PC-9 (cell line): ENCODE measurements around the gene TOX2. TPM values are rescaled to one million over a fixed set of nuclear protein-coding genes. Genes with fewer than 3 reads are reported as not detected.

Experiments used
- BruUV-seq: library from RNA; stranded (reverse); fragments of 400-500 nt; replicated peaks from 2 replicates; lab custom pipeline; 2021; lab: Mats Ljungman, UMichigan
- CTCF ChIA-PET: fragments of 300-600 bp; sonication (Branson Sonifier 250); formaldehyde crosslinking; loops from one replicate; lab custom pipeline; 2022; ENCODE audit warnings: antibody characterized with exemption; lab: Charles Lee
- POLR2A ChIA-PET: fragments of 300-600 bp; sonication (Branson Sonifier 250); formaldehyde crosslinking; loops from one replicate; lab custom pipeline; 2022; ENCODE audit warnings: antibody characterized with exemption; ENCODE audit not compliant: unreplicated experiment; lab: Charles Lee
- DNase-seq, 2 experiments: peaks; one replicate each; pipeline versions ENCODE4 v3.0.0 to v3.0.0-alpha.2; 2015 to 2022; ENCODE audit warnings: mixed read lengths in 1 of 2
- H2AFZ ChIP-seq: fragments of 200-600 bp; sonication (generic); 2 replicates; pipeline ENCODE4 v1.8.1; 2017; ENCODE audit warnings: antibody characterized with exemption
- H3F3A ChIP-seq: fragments of 200-600 bp; sonication (generic); 2 replicates; pipeline ENCODE4 v1.8.1; 2017; ENCODE audit warnings: antibody characterized with exemption, mild to moderate bottlenecking, low read depth; ENCODE audit not compliant: insufficient read depth
- H3K27ac ChIP-seq: fragments of 200-600 bp; sonication (generic); 2 replicates; pipeline ENCODE4 v1.6.1; 2016; ENCODE audit warnings: mixed run types
- H3K27me3 ChIP-seq: fragments of 200-600 bp; sonication (generic); 2 replicates; pipeline ENCODE4 v1.6.1; 2016; ENCODE audit warnings: low read depth, mixed run types; ENCODE audit not compliant: insufficient read depth
- H3K36me3 ChIP-seq: fragments of 200-600 bp; sonication (generic); 2 replicates; pipeline ENCODE4 v1.6.1; 2016; ENCODE audit warnings: low read depth, mixed run types
- H3K4me1 ChIP-seq: fragments of 200-600 bp; sonication (generic); replicated peaks from 2 replicates; pipeline ENCODE4 v1.6.1; 2016; ENCODE audit warnings: mixed run types; ENCODE audit not compliant: insufficient read depth
- H3K4me2 ChIP-seq: fragments of 200-600 bp; sonication (generic); 2 replicates; pipeline ENCODE4 v1.6.1; 2017; ENCODE audit warnings: mixed run types
- H3K4me3 ChIP-seq: fragments of 200-600 bp; sonication (generic); 2 replicates; pipeline ENCODE4 v1.6.1; 2016; ENCODE audit warnings: mixed run types
- H3K79me2 ChIP-seq: fragments of 200-600 bp; sonication (generic); 2 replicates; pipeline ENCODE4 v1.6.1; 2017; ENCODE audit warnings: low read depth, mixed run types
- H3K9me2 ChIP-seq: fragments of 200-600 bp; sonication (generic); 2 replicates; pipeline ENCODE4 v1.8.1; 2017; ENCODE audit warnings: mild to moderate bottlenecking; ENCODE audit not compliant: insufficient read depth
- H3K9me3 ChIP-seq: fragments of 200-600 bp; sonication (generic); 2 replicates; pipeline ENCODE4 v1.8.1; 2016; ENCODE audit warnings: low read depth; ENCODE audit not compliant: insufficient read depth
- H4K20me1 ChIP-seq: fragments of 200-600 bp; sonication (generic); 2 replicates; pipeline ENCODE4 v1.8.1; 2017; ENCODE audit not compliant: insufficient read depth
- EZH2 ChIP-seq: fragments of 200-600 bp; sonication (generic); IDR thresholded peaks from 2 replicates; pipeline ENCODE4 v1.8.0; 2017; ENCODE audit warnings: antibody characterized with exemption, low read depth
- intact Hi-C: fragments of 100-400 bp; cut with micrococcal nuclease; formaldehyde crosslinking; loops from one replicate; pipeline ENCODE4 v1.10.0; 2022; ENCODE audit not compliant: unreplicated experiment
- total RNA-seq: library from RNA; stranded (reverse); gene quantifications from 2 replicates; pipeline ENCODE4 v1.2.3, GENCODE V29; 2021
- TF ChIP-seq, protein P1 (sequence below): fragments of 200-600 bp; sonication (generic); conservative IDR thresholded peaks from 2 replicates; pipeline ENCODE4 v1.6.1; 2017; ENCODE audit warnings: mixed run types, antibody characterized with exemption, mild to moderate bottlenecking, moderate library complexity

Gene TOX2
- total RNA-seq, 1 experiment from 2014 or later = 30.1 TPM

DNA sequence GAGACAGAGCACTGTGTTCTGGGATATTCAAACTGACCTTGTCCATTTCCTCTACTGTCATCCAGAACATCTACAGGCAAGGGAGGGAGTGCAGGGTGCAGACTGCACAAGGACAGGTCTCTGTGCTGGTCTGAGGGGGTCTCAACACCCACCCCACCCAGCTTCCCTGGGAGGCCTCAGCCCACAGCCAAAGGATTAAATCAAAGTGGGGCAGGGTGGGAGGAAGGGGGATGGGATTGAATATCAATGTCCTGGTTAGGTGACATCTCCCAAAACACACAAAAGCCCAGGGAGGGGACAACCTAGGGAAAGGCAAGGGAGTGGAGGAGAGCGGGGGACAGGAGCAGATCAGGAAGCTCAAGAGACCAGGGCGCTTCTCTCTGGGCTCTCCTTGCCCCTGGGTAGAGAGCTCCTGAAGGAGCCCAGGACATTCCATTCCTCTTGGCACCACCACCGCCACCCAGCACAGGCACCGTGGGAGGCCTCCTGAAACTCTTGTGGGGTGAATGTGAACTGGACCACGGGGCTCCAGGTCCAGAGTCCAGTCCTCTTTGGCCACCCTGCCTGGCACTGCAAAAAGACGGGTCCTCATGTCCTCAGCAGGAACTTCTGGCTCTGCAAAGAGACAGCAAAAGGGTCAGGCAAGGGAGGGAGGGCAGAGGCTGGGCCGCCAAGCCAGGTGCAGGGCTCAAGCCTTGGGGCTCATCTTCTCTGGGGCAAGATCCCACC lies 198.4 kb downstream of the TOX2 start:
- H3F3A ChIP-seq = peaks cover 13% of the 10 kb centered on the region; the same call in 1 of the 2 replicates
- H3K79me2 ChIP-seq = no peaks in the 10 kb centered on the region
- H3K4me3 ChIP-seq = no peak overlapping the region
- H3K9me2 ChIP-seq = no peaks in the 10 kb centered on the region
- peaks cover 14% of the 10 kb centered on the region; the same call in 1 of the 2 replicates for H3K9me3 ChIP-seq
- TF ChIP-seq, protein P1, sequence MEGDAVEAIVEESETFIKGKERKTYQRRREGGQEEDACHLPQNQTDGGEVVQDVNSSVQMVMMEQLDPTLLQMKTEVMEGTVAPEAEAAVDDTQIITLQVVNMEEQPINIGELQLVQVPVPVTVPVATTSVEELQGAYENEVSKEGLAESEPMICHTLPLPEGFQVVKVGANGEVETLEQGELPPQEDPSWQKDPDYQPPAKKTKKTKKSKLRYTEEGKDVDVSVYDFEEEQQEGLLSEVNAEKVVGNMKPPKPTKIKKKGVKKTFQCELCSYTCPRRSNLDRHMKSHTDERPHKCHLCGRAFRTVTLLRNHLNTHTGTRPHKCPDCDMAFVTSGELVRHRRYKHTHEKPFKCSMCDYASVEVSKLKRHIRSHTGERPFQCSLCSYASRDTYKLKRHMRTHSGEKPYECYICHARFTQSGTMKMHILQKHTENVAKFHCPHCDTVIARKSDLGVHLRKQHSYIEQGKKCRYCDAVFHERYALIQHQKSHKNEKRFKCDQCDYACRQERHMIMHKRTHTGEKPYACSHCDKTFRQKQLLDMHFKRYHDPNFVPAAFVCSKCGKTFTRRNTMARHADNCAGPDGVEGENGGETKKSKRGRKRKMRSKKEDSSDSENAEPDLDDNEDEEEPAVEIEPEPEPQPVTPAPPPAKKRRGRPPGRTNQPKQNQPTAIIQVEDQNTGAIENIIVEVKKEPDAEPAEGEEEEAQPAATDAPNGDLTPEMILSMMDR = no peak
- TF ChIP-seq EZH2 = no peak
- no peak overlapping the region for H2AFZ ChIP-seq
- H3K27ac ChIP-seq = no peak overlapping the region
- no peaks in the 10 kb centered on the region for H3K27me3 ChIP-seq
- no peak for DNase-seq
- no peaks in the 10 kb centered on the region for H4K20me1 ChIP-seq
- POLR2A ChIA-PET = no interaction called here
- no TSS peak for BruUV-seq
- no peaks in the 10 kb centered on the region for H3K36me3 ChIP-seq
- CTCF ChIA-PET = no interaction called here
- intact Hi-C loops = loop anchor here (10.0 kb wide), 1 partner anchor 502 kb away; no protein-coding TSS in a partner anchor
- H3K4me1 ChIP-seq = peaks cover 7% of the 10 kb centered on the region; the same call in 1 of the 2 replicates
- no peak overlapping the region for H3K4me2 ChIP-seq

DNA sequence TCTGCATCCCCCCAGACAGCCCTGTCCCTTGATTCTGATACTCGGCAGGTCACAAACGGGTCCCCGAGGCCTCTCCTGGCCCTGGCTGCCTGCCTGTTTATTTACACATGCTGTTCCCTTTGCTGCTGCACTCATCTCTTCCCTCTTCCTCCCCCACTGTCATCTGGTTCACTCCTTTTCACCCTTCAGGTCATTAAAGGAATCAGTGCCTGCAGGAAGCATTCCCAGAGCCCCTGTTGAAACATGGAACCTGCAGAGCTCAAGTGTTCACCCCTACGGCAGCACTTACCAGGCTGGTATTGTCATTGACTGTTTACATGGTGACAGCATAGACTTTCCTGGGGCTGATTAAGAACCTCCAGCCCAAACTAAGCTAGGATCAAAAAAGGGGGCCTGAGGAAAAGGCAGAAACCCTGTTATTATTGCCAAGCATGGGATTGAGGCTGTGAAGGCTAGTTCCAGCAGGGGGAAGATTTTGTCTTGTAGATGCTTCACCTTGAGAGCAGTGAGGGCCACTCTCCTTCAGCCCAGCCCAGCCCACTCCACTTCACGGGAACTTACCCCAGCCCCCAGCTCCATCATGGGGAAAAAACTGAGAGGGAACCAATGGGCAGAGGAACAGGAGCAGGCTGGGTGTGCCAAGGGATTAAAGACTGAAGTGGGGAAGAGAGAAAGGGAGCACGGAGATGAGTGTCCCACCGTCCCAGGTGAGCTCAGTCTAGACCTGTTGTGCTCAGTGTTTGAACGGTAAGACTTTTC lies 199.1 kb downstream of the TOX2 start:
- CTCF ChIA-PET = interaction anchor here (1.4 kb wide), 1 partner anchor 76 kb away, joined by 5 read pairs; no protein-coding TSS in a partner anchor
- DNase-seq = no peak

DNA sequence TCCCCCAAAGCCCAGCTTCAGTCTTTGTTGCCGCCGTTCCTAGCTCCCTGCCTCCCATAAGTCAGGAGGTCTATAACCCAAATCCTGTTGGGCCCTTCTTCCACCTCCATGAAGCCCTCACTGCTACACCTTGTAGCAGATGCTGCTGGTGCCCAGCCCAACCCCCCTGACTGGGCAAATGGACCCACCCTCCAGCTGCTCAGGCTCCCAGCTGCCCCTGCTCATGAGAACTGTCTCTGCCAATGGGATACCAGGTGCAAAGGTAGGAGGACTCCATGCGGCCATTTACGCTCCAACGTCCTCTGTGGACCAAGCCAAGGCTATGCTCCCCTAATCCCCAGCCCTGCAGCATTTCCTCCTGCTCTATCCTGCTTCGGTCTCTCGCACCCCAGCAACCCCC lies 200.5 kb downstream of the TOX2 start:
- Histone ChIP-seq H3F3A (peaks cover 13% of the 10 kb centered on the region; the same call in 1 of the 2 replicates), H4K20me1 (no peaks in the 10 kb centered on the region), H3K27ac (no peak overlapping the region), H3K9me2 (no peaks in the 10 kb centered on the region), H3K4me2 (no peak overlapping the region), H3K79me2 (no peaks in the 10 kb centered on the region), H3K4me1 (peaks cover 7% of the 10 kb centered on the region; the same call in 1 of the 2 replicates), H3K4me3 (no peak overlapping the region), H3K27me3 (no peaks in the 10 kb centered on the region), H2AFZ (no peak overlapping the region), H3K9me3 (no peaks in the 10 kb centered on the region), H3K36me3 (no peaks in the 10 kb centered on the region)
- CTCF ChIA-PET = interaction anchor here (0.8 kb wide), 1 partner anchor 101 kb away, joined by 3 read pairs; no protein-coding TSS in a partner anchor
- TF ChIP-seq, protein P1 = no peak
- TF ChIP-seq EZH2 = no peak
- BruUV-seq = no TSS peak
- POLR2A ChIA-PET = no interaction called here
- no peak for DNase-seq
- intact Hi-C loops = loop anchor here (10.0 kb wide), 1 partner anchor 500 kb away; no protein-coding TSS in a partner anchor

More for the DNA sequence above, 199.1 kb downstream of the TOX2 start:
- POLR2A ChIA-PET = interaction anchor here (0.7 kb wide), 1 partner anchor 197 kb away, joined by 3 read pairs; the partner anchor contains the start of gene FITM2
- Histone ChIP-seq H3F3A (peaks cover 13% of the 10 kb centered on the region; the same call in 1 of the 2 replicates), H3K4me2 (no peak overlapping the region), H4K20me1 (no peaks in the 10 kb centered on the region), H3K9me2 (no peaks in the 10 kb centered on the region), H3K36me3 (no peaks in the 10 kb centered on the region), H3K4me3 (no peak overlapping the region), H3K9me3 (0 out of 2 replicates have a peak, but pooled peaks cover 7% of the 10 kb centered on the region), H3K27ac (no peak overlapping the region), H3K79me2 (no peaks in the 10 kb centered on the region), H3K27me3 (no peaks in the 10 kb centered on the region), H2AFZ (no peak overlapping the region), H3K4me1 (peaks cover 7% of the 10 kb centered on the region; the same call in 1 of the 2 replicates)
- intact Hi-C loops = loop anchor here (10.0 kb wide), 1 partner anchor 501 kb away; no protein-coding TSS in a partner anchor
- no TSS peak for BruUV-seq
- TF ChIP-seq, protein P1 = no peak
- TF ChIP-seq EZH2 = no peak
